CD4-positive, alpha-beta memory T cell (primary cell): ENCODE results near the gene OR2W3. TPM values are rescaled to one million over a fixed set of nuclear protein-coding genes. Genes with fewer than 3 reads are reported as not detected.

ENCODE experiments used
- CTCF ChIA-PET: fragments of 350-600 bp; sonication (Branson Sonifier 250); formaldehyde crosslinking; loops from one replicate; lab custom pipeline; 2021; ENCODE audit warnings: inconsistent platforms; ENCODE audit not compliant: partially characterized antibody; lab: Charles Lee
- POLR2A ChIA-PET: fragments of 350-600 bp; sonication (Branson Sonifier 250); formaldehyde crosslinking; loops from one replicate; lab custom pipeline; 2021; ENCODE audit not compliant: partially characterized antibody; lab: Charles Lee
- DNase-seq, 5 donors: peaks; one replicate each; pipeline versions ENCODE4 v3.0.0 to v3.0.0-alpha.2; 2020 to 2022; ENCODE audit warnings: mixed read lengths in 1 of 5
- H3K27ac ChIP-seq: one replicate; pipeline ENCODE4 v1.7.0; 2013; ENCODE audit warnings: low read depth, low read length
- H3K27me3 ChIP-seq: 2 replicates; pipeline ENCODE4 v1.7.0; 2013; ENCODE audit warnings: mild to moderate bottlenecking, low read length, moderate library complexity; ENCODE audit not compliant: insufficient read depth
- H3K36me3 ChIP-seq: 2 replicates; pipeline ENCODE4 v1.7.0; 2013; ENCODE audit warnings: mild to moderate bottlenecking, low read length, moderate library complexity; ENCODE audit not compliant: insufficient read depth
- H3K4me1 ChIP-seq: 2 replicates; pipeline ENCODE4 v1.7.0; 2013; ENCODE audit warnings: mild to moderate bottlenecking, low read length, moderate library complexity; ENCODE audit not compliant: insufficient read depth
- H3K4me3 ChIP-seq, 2 donors: one replicate each; pipeline ENCODE4 v1.7.0; 2013; ENCODE audit warnings: low read length in 2 of 2, mild to moderate bottlenecking in 1 of 2
- H3K9me3 ChIP-seq, 2 donors: one replicate each; pipeline ENCODE4 v1.7.0; 2013; ENCODE audit warnings: low read length in 2 of 2, control low read depth in 1 of 2; ENCODE audit not compliant: control insufficient read depth in 1 of 2
- H3K27ac Mint-ChIP-seq, 7 donors: one replicate each; pipeline ENCODE4 v1.8.0; 2020 to 2021; ENCODE audit warnings: mixed read lengths in 7 of 7, mild to moderate bottlenecking in 6 of 7, inconsistent platforms in 3 of 7, moderate library complexity in 3 of 7
- H3K27me3 Mint-ChIP-seq, 2 donors: one replicate each; pipeline ENCODE4 v1.8.0; 2020 to 2021; ENCODE audit warnings: mixed read lengths in 2 of 2
- H3K36me3 Mint-ChIP-seq, 2 donors: one replicate each; pipeline ENCODE4 v1.8.0; 2020 to 2021; ENCODE audit warnings: mixed read lengths in 2 of 2, inconsistent platforms in 1 of 2, mild to moderate bottlenecking in 1 of 2
- H3K4me1 Mint-ChIP-seq, 4 donors: one replicate each; pipeline ENCODE4 v1.8.0; 2020 to 2021; ENCODE audit warnings: mixed read lengths in 4 of 4, mild to moderate bottlenecking in 1 of 4
- H3K4me3 Mint-ChIP-seq, 8 donors: one replicate each; pipeline ENCODE4 v1.8.0; 2020 to 2021; ENCODE audit warnings: mixed read lengths in 8 of 8, mild to moderate bottlenecking in 7 of 8, moderate library complexity in 6 of 8, inconsistent platforms in 3 of 8
- H3K9me3 Mint-ChIP-seq, 8 donors: one replicate each; pipeline ENCODE4 v1.8.0; 2020 to 2021; ENCODE audit warnings: mixed read lengths in 8 of 8, mild to moderate bottlenecking in 5 of 8, inconsistent platforms in 3 of 8, moderate library complexity in 1 of 8
- intact Hi-C: fragments of 100-400 bp; cut with micrococcal nuclease; formaldehyde crosslinking; loops from one replicate; pipeline ENCODE4 v1.15.1; 2023
- polyA plus RNA-seq, 2 donors: library from polyadenylated mRNA; unstranded; fragments of 300-500 nt; fragmentation: Illumina TruSeq; gene quantifications; one replicate each; pipeline ENCODE4 v1.2.3, GENCODE V29; 2021
- total RNA-seq, 2 experiments: library from RNA; stranded (reverse); gene quantifications; one replicate each; pipeline ENCODE4 v1.2.3, GENCODE V29; 2021

OR2W3 gene
- total and polyA plus RNA-seq, 4 experiments from 2014 or later, result not detected

GRCh38 chr1:247942624-247943023, 47.2 kb downstream of the OR2W3 start:
- Mint-ChIP-seq H3K4me1 (peaks cover 0 to 3% (median 1%) of the 10 kb centered on the region in 4 donors), H3K27me3 (no peaks in the 10 kb centered on the region), H3K4me3 (no peak overlapping the region), H3K9me3 (peaks cover 0 to 7% (median 2%) of the 10 kb centered on the region in 8 donors), H3K27ac (peak overlapping the region in 1 of 7 donors; percentile 48), H3K36me3 (no peaks in the 10 kb centered on the region)
- H3K9me3 ChIP-seq, result no peaks in the 10 kb centered on the region
- intact Hi-C loops, result no loop called here
- H3K27me3 ChIP-seq, result no peaks in the 10 kb centered on the region
- no peak overlapping the region for H3K27ac ChIP-seq
- ChIA-PET POLR2A (no interaction called here), CTCF (no interaction called here)
- H3K4me3 ChIP-seq, result no peak overlapping the region
- no peaks in the 10 kb centered on the region for H3K4me1 ChIP-seq
- H3K36me3 ChIP-seq, result no peaks in the 10 kb centered on the region
- DNase-seq, result no peak

Other genes with a start within 250 kb of the OR2W3 start
- gene OR13G1, start 215.8 kb upstream of the OR2W3 start, total RNA-seq, result not detected
- gene OR13G1, start 215.8 kb upstream of the OR2W3 start, polyA plus RNA-seq, result not detected
- not detected for gene OR6F1, start 178.9 kb upstream of the OR2W3 start, total RNA-seq
- not detected for gene OR6F1, start 178.9 kb upstream of the OR2W3 start, polyA plus RNA-seq
- gene OR14K1, start 157.0 kb upstream of the OR2W3 start, total RNA-seq, result not detected
- not detected for gene OR14K1, start 157.0 kb upstream of the OR2W3 start, polyA plus RNA-seq
- gene OR14A2, start 147.4 kb upstream of the OR2W3 start, total RNA-seq, result not detected
- gene OR14A2, start 147.4 kb upstream of the OR2W3 start, polyA plus RNA-seq, result not detected
- not detected for gene OR1C1, start 135.0 kb upstream of the OR2W3 start, total RNA-seq
- not detected for gene OR1C1, start 135.0 kb upstream of the OR2W3 start, polyA plus RNA-seq
- not detected for gene OR14A16, start 71.5 kb upstream of the OR2W3 start, total RNA-seq
- gene OR14A16, start 71.5 kb upstream of the OR2W3 start, polyA plus RNA-seq, result not detected
- gene OR11L1, start 53.7 kb upstream of the OR2W3 start, total RNA-seq, result not detected
- gene OR11L1, start 53.7 kb upstream of the OR2W3 start, polyA plus RNA-seq, result not detected
- under 1 TPM in 1 of 2 experiments, not detected in 1; 0.23 TPM for gene TRIM58, start 38.4 kb upstream of the OR2W3 start, total RNA-seq
- gene TRIM58, start 38.4 kb upstream of the OR2W3 start, polyA plus RNA-seq, result under 1 TPM; 0.24 to 0.52 TPM
- not detected for gene OR2T8, start 24.7 kb downstream of the OR2W3 start, total RNA-seq
- gene OR2T8, start 24.7 kb downstream of the OR2W3 start, polyA plus RNA-seq, result not detected
- not detected for gene OR2AJ1, start 29.3 kb downstream of the OR2W3 start, total RNA-seq
- gene OR2AJ1, start 29.3 kb downstream of the OR2W3 start, polyA plus RNA-seq, result not detected
- under 1 TPM; 0.69 to 0.73 TPM for gene OR2L8, start 53.3 kb downstream of the OR2W3 start, total RNA-seq
- not detected for gene OR2L8, start 53.3 kb downstream of the OR2W3 start, polyA plus RNA-seq
- under 1 TPM in 1 of 2 experiments, not detected in 1; 0.35 TPM for gene OR2AK2, start 69.6 kb downstream of the OR2W3 start, total RNA-seq
- not detected for gene OR2AK2, start 69.6 kb downstream of the OR2W3 start, polyA plus RNA-seq
- gene OR2L5, start 118.1 kb downstream of the OR2W3 start, total RNA-seq, result under 1 TPM; 0.23 to 0.25 TPM
- gene OR2L5, start 118.1 kb downstream of the OR2W3 start, polyA plus RNA-seq, result not detected
- gene OR2L2, start 134.5 kb downstream of the OR2W3 start, total RNA-seq, result under 1 TPM; 0.17 TPM
- not detected for gene OR2L2, start 134.5 kb downstream of the OR2W3 start, polyA plus RNA-seq
- gene OR2L3, start 151.2 kb downstream of the OR2W3 start, total RNA-seq, result under 1 TPM; 0.11 to 0.17 TPM
- not detected for gene OR2L3, start 151.2 kb downstream of the OR2W3 start, polyA plus RNA-seq
- under 1 TPM in 1 of 2 experiments, not detected in 1; 0.17 TPM for gene OR2L13, start 199.6 kb downstream of the OR2W3 start, total RNA-seq
- not detected for gene OR2L13, start 199.6 kb downstream of the OR2W3 start, polyA plus RNA-seq
- not detected for gene OR2M5, start 249.6 kb downstream of the OR2W3 start, total RNA-seq
- gene OR2M5, start 249.6 kb downstream of the OR2W3 start, polyA plus RNA-seq, result not detected